ENCODE data around the gene FMN1. TPM values are rescaled to one million over a fixed set of nuclear protein-coding genes. Genes with fewer than 3 reads are reported as not detected.

The FMN1 gene
- total RNA-seq, 1 experiment from 2014 or later, result 25.8 TPM

GRCh38 chr15:33119865-33120264, 74.6 kb downstream of the FMN1 start:
- Histone ChIP-seq H3K27ac (no peak overlapping the region), H3K4me1 (replicated peaks; ENCODE audit: insufficient read depth) (no peaks in the 10 kb centered on the region), H3K4me3 (no peak overlapping the region), H2AFZ (no peak overlapping the region), H3K4me2 (no peak overlapping the region), H3K36me3 (ENCODE audit: low read depth) (no peaks in the 10 kb centered on the region), H3K27me3 (ENCODE audit: insufficient read depth, low read depth) (no peaks in the 10 kb centered on the region), H3K9me3 (ENCODE audit: insufficient read depth, low read depth) (no peaks in the 10 kb centered on the region), H3F3A (ENCODE audit: insufficient read depth, low read depth) (no peaks in the 10 kb centered on the region), H3K9me2 (ENCODE audit: insufficient read depth) (no peaks in the 10 kb centered on the region), H3K79me2 (ENCODE audit: low read depth) (no peaks in the 10 kb centered on the region), H4K20me1 (ENCODE audit: insufficient read depth) (no peaks in the 10 kb centered on the region)
- intact Hi-C loops (cut with micrococcal nuclease; ENCODE audit: unreplicated experiment), result no loop called here
- no peak for DNase-seq
- ChIA-PET POLR2A (ENCODE audit: unreplicated experiment) (no interaction called here), CTCF (no interaction called here)
- BruUV-seq (replicated peaks), result no TSS peak
- TF ChIP-seq EZH2 (IDR thresholded peaks at IDR 0.05; ENCODE audit: low read depth), result no peak
- no peak for TF ChIP-seq CTCF (conservative IDR thresholded peaks at IDR 0.05)

GRCh38 chr15:33119273-33119672, 75.2 kb downstream of the FMN1 start:
- CTCF ChIA-PET, result no interaction called here

GRCh38 chr15:33116198-33116597, 78.3 kb downstream of the FMN1 start:
- CTCF ChIA-PET, result no interaction called here
- Histone ChIP-seq H3K27ac (no peak overlapping the region), H3K79me2 (ENCODE audit: low read depth) (no peaks in the 10 kb centered on the region)

More at GRCh38 chr15:33119273-33119672, 75.2 kb downstream of the FMN1 start:
- H3K9me2 ChIP-seq (ENCODE audit: insufficient read depth), result no peaks in the 10 kb centered on the region
- H3F3A ChIP-seq (ENCODE audit: insufficient read depth, low read depth), result no peaks in the 10 kb centered on the region
- H3K27ac ChIP-seq, result no peak overlapping the region
- POLR2A ChIA-PET (ENCODE audit: unreplicated experiment), result no interaction called here
- intact Hi-C loops (cut with micrococcal nuclease; ENCODE audit: unreplicated experiment), result no loop called here
- no peak overlapping the region for H2AFZ ChIP-seq
- DNase-seq, result no peak
- no TSS peak for BruUV-seq (replicated peaks)
- H3K36me3 ChIP-seq (ENCODE audit: low read depth), result no peaks in the 10 kb centered on the region
- H3K79me2 ChIP-seq (ENCODE audit: low read depth), result no peaks in the 10 kb centered on the region
- no peaks in the 10 kb centered on the region for H4K20me1 ChIP-seq (ENCODE audit: insufficient read depth)
- H3K4me1 ChIP-seq (replicated peaks; ENCODE audit: insufficient read depth), result no peaks in the 10 kb centered on the region
- no peaks in the 10 kb centered on the region for H3K9me3 ChIP-seq (ENCODE audit: insufficient read depth, low read depth)
- no peaks in the 10 kb centered on the region for H3K27me3 ChIP-seq (ENCODE audit: insufficient read depth, low read depth)
- no peak overlapping the region for H3K4me2 ChIP-seq
- no peak for TF ChIP-seq EZH2 (IDR thresholded peaks at IDR 0.05; ENCODE audit: low read depth)
- TF ChIP-seq CTCF (conservative IDR thresholded peaks at IDR 0.05), result no peak
- H3K4me3 ChIP-seq, result no peak overlapping the region

More at GRCh38 chr15:33116198-33116597, 78.3 kb downstream of the FMN1 start:
- H3K4me1 ChIP-seq (replicated peaks; ENCODE audit: insufficient read depth), result no peaks in the 10 kb centered on the region
- intact Hi-C loops (cut with micrococcal nuclease; ENCODE audit: unreplicated experiment), result no loop called here
- no peak overlapping the region for H2AFZ ChIP-seq
- H3K27me3 ChIP-seq (ENCODE audit: insufficient read depth, low read depth), result no peaks in the 10 kb centered on the region
- POLR2A ChIA-PET (ENCODE audit: unreplicated experiment), result interaction anchor here (0.5 kb wide), 1 partner anchor 270 kb away, joined by 5 read pairs; no protein-coding TSS in a partner anchor
- no peaks in the 10 kb centered on the region for H3K9me2 ChIP-seq (ENCODE audit: insufficient read depth)
- no peaks in the 10 kb centered on the region for H3F3A ChIP-seq (ENCODE audit: insufficient read depth, low read depth)
- no peak overlapping the region for H3K4me2 ChIP-seq
- H3K36me3 ChIP-seq (ENCODE audit: low read depth), result no peaks in the 10 kb centered on the region
- no peaks in the 10 kb centered on the region for H3K9me3 ChIP-seq (ENCODE audit: insufficient read depth, low read depth)
- no peak overlapping the region for H3K4me3 ChIP-seq
- BruUV-seq (replicated peaks), result no TSS peak
- H4K20me1 ChIP-seq (ENCODE audit: insufficient read depth), result no peaks in the 10 kb centered on the region
- no peak for TF ChIP-seq CTCF (conservative IDR thresholded peaks at IDR 0.05)
- TF ChIP-seq EZH2 (IDR thresholded peaks at IDR 0.05; ENCODE audit: low read depth), result no peak
- DNase-seq, result no peak
